HepG2 (cell line): ENCODE results near the gene SMO. TPM values are rescaled to one million over a fixed set of nuclear protein-coding genes. Genes with fewer than 3 reads are reported as not detected.

ENCODE experiments used
- ATF3 ChIP-seq: sonication (generic); formaldehyde crosslinking; IDR thresholded peaks from 2 replicates; pipeline ENCODE4 v1.4.0; 2020; ENCODE audit warnings: missing genetic modification reagents
- ATM ChIP-seq: fragments of 450-650 bp; IDR thresholded peaks from 2 replicates; pipeline ENCODE4 v1.7.1; 2017; ENCODE audit warnings: mild to moderate bottlenecking, borderline replicate concordance
- BCL3 ChIP-seq: sonication (generic); formaldehyde crosslinking; IDR thresholded peaks from 2 replicates; pipeline ENCODE4 v1.5.1; 2020; ENCODE audit warnings: mild to moderate bottlenecking, missing genetic modification reagents, moderate library complexity
- DMTF1 ChIP-seq: sonication (generic); formaldehyde crosslinking; IDR thresholded peaks from 2 replicates; pipeline ENCODE4 v1.4.0; 2020; ENCODE audit warnings: mild to moderate bottlenecking, missing genetic modification reagents
- EEA1 ChIP-seq: sonication (generic); formaldehyde crosslinking; IDR thresholded peaks from 2 replicates; pipeline ENCODE4 v1.5.1; 2020; ENCODE audit warnings: mild to moderate bottlenecking, missing genetic modification reagents, borderline replicate concordance
- EED ChIP-seq: sonication (generic); formaldehyde crosslinking; IDR thresholded peaks from 2 replicates; pipeline ENCODE4 v1.5.0; 2020; ENCODE audit warnings: mild to moderate bottlenecking, missing genetic modification reagents
- FOXO4 ChIP-seq: sonication (generic); formaldehyde crosslinking; conservative IDR thresholded peaks from 2 replicates; pipeline ENCODE4 v1.8.1; 2023; ENCODE audit warnings: missing genetic modification reagents
- GLI4 ChIP-seq: sonication (generic); formaldehyde crosslinking; IDR thresholded peaks from 2 replicates; pipeline ENCODE4 v1.5.1; 2020; ENCODE audit warnings: missing genetic modification reagents, mild to moderate bottlenecking, moderate library complexity, borderline replicate concordance
- IRF9 ChIP-seq: sonication (generic); formaldehyde crosslinking; IDR thresholded peaks from 2 replicates; pipeline ENCODE4 v1.8.0; 2022; ENCODE audit warnings: missing genetic modification reagents, mild to moderate bottlenecking, borderline replicate concordance
- IRX3 ChIP-seq: sonication (generic); formaldehyde crosslinking; IDR thresholded peaks from 2 replicates; pipeline ENCODE4 v1.8.1; 2023; ENCODE audit warnings: mild to moderate bottlenecking, low read depth, missing genetic modification reagents, borderline replicate concordance
- NFATC3 ChIP-seq: sonication (generic); formaldehyde crosslinking; IDR thresholded peaks from 2 replicates; pipeline ENCODE4 v1.5.1; 2020; ENCODE audit warnings: mild to moderate bottlenecking, missing genetic modification reagents
- NFIB ChIP-seq: sonication (generic); formaldehyde crosslinking; IDR thresholded peaks from 2 replicates; pipeline ENCODE4 v1.9.0; 2021; ENCODE audit warnings: missing genetic modification reagents, mild to moderate bottlenecking, borderline replicate concordance
- POLR2AphosphoS2 ChIP-seq: IDR thresholded peaks from 2 replicates; pipeline ENCODE4 v1.6.1; 2011; ENCODE audit warnings: low read depth, low read length, improper control_type of control experiment
- TBX2 ChIP-seq: sonication (generic); formaldehyde crosslinking; IDR thresholded peaks from 2 replicates; pipeline ENCODE4 v1.5.0; 2020; ENCODE audit warnings: missing genetic modification reagents, mild to moderate bottlenecking, borderline replicate concordance
- TEAD2 ChIP-seq: sonication (generic); formaldehyde crosslinking; IDR thresholded peaks from 2 replicates; pipeline ENCODE4 v1.9.0; 2021; ENCODE audit warnings: missing genetic modification reagents
- THAP11 ChIP-seq: IDR thresholded peaks from 2 replicates; pipeline ENCODE4 v1.6.1; 2016; ENCODE audit warnings: missing biosample characterization, missing genetic modification reagents
- ZFP91 ChIP-seq: sonication (generic); formaldehyde crosslinking; IDR thresholded peaks from 2 replicates; pipeline ENCODE4 v1.9.0; 2022; ENCODE audit warnings: missing genetic modification reagents, mild to moderate bottlenecking, borderline replicate concordance
- ZNF225 ChIP-seq: sonication (generic); formaldehyde crosslinking; IDR thresholded peaks from 2 replicates; pipeline ENCODE4 v1.4.0; 2020; ENCODE audit warnings: mild to moderate bottlenecking, missing genetic modification reagents
- ZNF367 ChIP-seq: sonication (generic); formaldehyde crosslinking; IDR thresholded peaks from 2 replicates; pipeline ENCODE4 v1.4.0; 2020; ENCODE audit warnings: missing genetic modification reagents, borderline replicate concordance
- ZNF460 ChIP-seq: sonication (generic); formaldehyde crosslinking; IDR thresholded peaks from 2 replicates; pipeline ENCODE4 v1.5.1; 2020; ENCODE audit warnings: missing genetic modification reagents, mild to moderate bottlenecking, borderline replicate concordance
- ZNF792 ChIP-seq: IDR thresholded peaks from 2 replicates; pipeline ENCODE4 v1.6.1; 2016
- polyA plus RNA-seq, 8 experiments: library from polyadenylated mRNA; depleted of rRNA in 3 of 8; stranded (reverse) in 7 of 8; unstranded in 1 of 8; fragments of >200 nt; fragmentation: Illumina TruSeq in 4 of 8; extraction: Trizol in 4 of 8; gene quantifications; 2 replicates each; pipeline versions ENCODE4 v1.2.1 to v1.2.3, GENCODE V29; 2011 to 2016; ENCODE audit warnings: low read depth in 4 of 8, missing spikeins in 1 of 8, mixed read lengths in 1 of 8; ENCODE audit not compliant: insufficient read depth in 1 of 8
- total RNA-seq, 5 experiments: library from RNA; depleted of rRNA; stranded (reverse); fragments of >200 nt; fragmentation: Illumina TruSeq; extraction: Trizol; gene quantifications; 2 replicates each; pipeline ENCODE4 v1.2.3, GENCODE V29; 2016; ENCODE audit warnings: low read depth in 1 of 5

Gene SMO
- total and polyA plus RNA-seq, 2 of the 13 experiments (the other 11 are each of a cell fraction or from before 2014, with no cell fraction given) = 23.8 to 32.3 TPM

GRCh38 chr7:129188892-129189660 lies 643 bp downstream of the SMO start (continued):
- peak; percentile 41; the same call in 1 of the 2 replicates for TF ChIP-seq IRX3 (CRISPR knock-in tag)
- TF ChIP-seq ZNF460 = no peak
- TF ChIP-seq ZNF367 (CRISPR knock-in tag) = no peak
- no peak for TF ChIP-seq DMTF1 (CRISPR knock-in tag)
- TF ChIP-seq NFIB = no peak
- peak; percentile 44; the same call in 1 of the 2 replicates for TF ChIP-seq IRF9 (CRISPR knock-in tag)
- TF ChIP-seq ATF3 = no peak
- no peak for TF ChIP-seq NFATC3 (CRISPR knock-in tag)
- no peak for TF ChIP-seq FOXO4 (CRISPR knock-in tag)
- TF ChIP-seq ZNF225 (CRISPR knock-in tag) = 0 out of 2 replicates have a peak, but pooled peaks have one; percentile 42
- TF ChIP-seq BCL3 (CRISPR knock-in tag) = 0 out of 2 replicates have a peak, but pooled peaks have one; percentile 39
- TF ChIP-seq TEAD2 (CRISPR knock-in tag) = no peak
- 0 out of 2 replicates have a peak, but pooled peaks have one; percentile 1 for TF ChIP-seq GLI4
- TF ChIP-seq EED (CRISPR knock-in tag) = peak; percentile 38; the same call in 1 of the 2 replicates
- TF ChIP-seq EEA1 = no peak
- TF ChIP-seq ZFP91 = no peak
- TF ChIP-seq ZNF792 = no peak
- no peak for TF ChIP-seq POLR2AphosphoS2
- peak; percentile 38; the same call in 1 of the 2 replicates for TF ChIP-seq TBX2 (CRISPR knock-in tag)
- TF ChIP-seq ATM = no peak
- TF ChIP-seq THAP11 (CRISPR knock-in tag) = peak; percentile 1; the same call in 1 of the 2 replicates
